GM23338 (cell line): ENCODE measurements around the gene LCN10. TPM values are rescaled to one million over a fixed set of nuclear protein-coding genes. Genes with fewer than 3 reads are reported as not detected.

Source experiments
- ATAC-seq: fragments of 200-7000 bp; cut with Tn5 transposase; 3 replicates; pipeline ENCODE4 v1.9.1; 2020
- DNase-seq: peaks from one replicate; pipeline ENCODE4 v3.0.0-alpha.2; 2015; ENCODE audit warnings: low spot score
- H2AFZ ChIP-seq: fragments of 200-600 bp; sonication (generic); 2 replicates; pipeline ENCODE4 v1.8.0; 2016; ENCODE audit warnings: antibody characterized with exemption, mild to moderate bottlenecking, moderate library complexity
- H3F3A ChIP-seq: fragments of 200-600 bp; sonication (generic); replicated peaks from 2 replicates; pipeline ENCODE4 v1.8.0; 2017; ENCODE audit warnings: antibody characterized with exemption, mixed run types, low read depth
- H3K27ac ChIP-seq: fragments of 200-600 bp; sonication (generic); 2 replicates; pipeline ENCODE4 v1.6.1; 2016; ENCODE audit warnings: low read depth
- H3K27me3 ChIP-seq: fragments of 200-600 bp; sonication (generic); 2 replicates; pipeline ENCODE4 v1.8.0; 2016; ENCODE audit warnings: mild to moderate bottlenecking, mixed run types, moderate library complexity; ENCODE audit not compliant: insufficient read depth
- H3K36me3 ChIP-seq: fragments of 200-600 bp; sonication (generic); 2 replicates; pipeline ENCODE4 v1.8.0; 2016; ENCODE audit warnings: mild to moderate bottlenecking; ENCODE audit not compliant: insufficient read depth
- H3K4me1 ChIP-seq: fragments of 200-600 bp; sonication (generic); 2 replicates; pipeline ENCODE4 v1.8.0; 2016; ENCODE audit warnings: mild to moderate bottlenecking, moderate library complexity; ENCODE audit not compliant: insufficient read depth
- H3K4me2 ChIP-seq: fragments of 200-600 bp; sonication (generic); 2 replicates; pipeline ENCODE4 v1.7.1; 2017; ENCODE audit warnings: mixed run types
- H3K4me3 ChIP-seq: fragments of 200-600 bp; sonication (generic); 2 replicates; pipeline ENCODE4 v1.6.1; 2016; ENCODE audit warnings: mixed run types
- H3K79me2 ChIP-seq: fragments of 200-600 bp; sonication (generic); replicated peaks from 2 replicates; pipeline ENCODE4 v1.8.0; 2017; ENCODE audit warnings: mild to moderate bottlenecking; ENCODE audit not compliant: insufficient read depth
- H3K9me2 ChIP-seq: fragments of 200-600 bp; sonication (generic); 2 replicates; pipeline ENCODE4 v1.8.0; 2017; ENCODE audit not compliant: insufficient read depth
- H4K20me1 ChIP-seq: fragments of 200-600 bp; sonication (generic); replicated peaks from 2 replicates; pipeline ENCODE4 v1.8.0; 2017; ENCODE audit warnings: mild to moderate bottlenecking; ENCODE audit not compliant: insufficient read depth
- H3K27ac Mint-ChIP-seq: 2 replicates; pipeline ENCODE4 v1.8.0; 2020; ENCODE audit warnings: inconsistent platforms, mild to moderate bottlenecking, moderate library complexity, mixed read lengths
- H3K27me3 Mint-ChIP-seq: 3 replicates; pipeline ENCODE4 v1.8.0; 2022; ENCODE audit warnings: low read depth, mild to moderate bottlenecking, moderate library complexity, mixed read lengths, inconsistent platforms; ENCODE audit not compliant: insufficient read depth, poor library complexity
- H3K36me3 Mint-ChIP-seq: 3 replicates; pipeline ENCODE4 v1.8.0; 2021; ENCODE audit warnings: low read depth, mild to moderate bottlenecking, inconsistent platforms, moderate library complexity, mixed read lengths
- H3K4me1 Mint-ChIP-seq: 3 replicates; pipeline ENCODE4 v1.8.0; 2020; ENCODE audit warnings: mild to moderate bottlenecking, inconsistent platforms, mixed read lengths
- H3K4me3 Mint-ChIP-seq: 3 replicates; pipeline ENCODE4 v1.8.0; 2021; ENCODE audit warnings: moderate library complexity, mild to moderate bottlenecking, inconsistent platforms, mixed read lengths
- H3K9me3 Mint-ChIP-seq: 3 replicates; pipeline ENCODE4 v1.8.0; 2020; ENCODE audit warnings: moderate library complexity, mild to moderate bottlenecking, inconsistent platforms, mixed read lengths
- CREB1 ChIP-seq: fragments of 250-450 bp; sonication (Bioruptor Pico); IDR thresholded peaks from 2 replicates; pipeline ENCODE4 v1.5.0; 2020; ENCODE audit warnings: low read depth, mild to moderate bottlenecking, moderate library complexity
- CTCF ChIP-seq, 2 experiments: fragments of 200-600 bp in 1 of 2; sonication (generic) in 1 of 2; conservative IDR thresholded peaks; 2 replicates each; pipeline versions ENCODE4 v1.5.1 to v1.6.1; 2016 to 2017; ENCODE audit warnings: antibody characterized with exemption in 2 of 2, low read depth in 2 of 2, mild to moderate bottlenecking in 2 of 2, moderate library complexity in 1 of 2
- ETS1 ChIP-seq: IDR thresholded peaks from 2 replicates; pipeline ENCODE4 v1.6.1; 2016; ENCODE audit warnings: antibody characterized with exemption
- EZH2 ChIP-seq: fragments of 200-600 bp; sonication (generic); IDR thresholded peaks from one replicate; pipeline ENCODE4 v1.8.0; 2017; ENCODE audit warnings: antibody characterized with exemption, mild to moderate bottlenecking, low read depth; ENCODE audit not compliant: unreplicated experiment
- NANOG ChIP-seq: IDR thresholded peaks from 2 replicates; pipeline ENCODE4 v1.6.1; 2016; ENCODE audit warnings: antibody characterized with exemption, borderline replicate concordance
- POLR2AphosphoS5 ChIP-seq: IDR thresholded peaks from 2 replicates; pipeline ENCODE4 v1.6.1; 2016; ENCODE audit warnings: antibody characterized with exemption, low read depth
- REST ChIP-seq: IDR thresholded peaks from one replicate; pipeline ENCODE4 v1.6.1; 2018; ENCODE audit warnings: antibody characterized with exemption; ENCODE audit not compliant: unreplicated experiment
- ZNF114 ChIP-seq: fragments of 250-450 bp; sonication (Bioruptor Pico); IDR thresholded peaks from 2 replicates; pipeline ENCODE4 v1.5.0; 2020; ENCODE audit warnings: mild to moderate bottlenecking, moderate library complexity
- ZNF462 ChIP-seq: fragments of 250-450 bp; sonication (Bioruptor Pico); IDR thresholded peaks from 2 replicates; pipeline ENCODE4 v1.5.0; 2020; ENCODE audit warnings: mild to moderate bottlenecking, moderate library complexity
- polyA plus RNA-seq: library from polyadenylated mRNA; unstranded; fragments of >200 nt; fragmentation: Nextera tagmentation; extraction: Ambion mirVana; gene quantifications from 2 replicates; pipeline ENCODE4 v1.2.1, GENCODE V29; 2016
- total RNA-seq: library from RNA; depleted of rRNA; stranded (reverse); fragments of >200 nt; shearing (Covaris generic); gene quantifications from 2 replicates; pipeline ENCODE4 v1.2.3, GENCODE V29; 2014

Gene LCN10
- total and polyA plus RNA-seq, 2 experiments from 2014 or later: 0.45 to 0.74 TPM

DNA sequence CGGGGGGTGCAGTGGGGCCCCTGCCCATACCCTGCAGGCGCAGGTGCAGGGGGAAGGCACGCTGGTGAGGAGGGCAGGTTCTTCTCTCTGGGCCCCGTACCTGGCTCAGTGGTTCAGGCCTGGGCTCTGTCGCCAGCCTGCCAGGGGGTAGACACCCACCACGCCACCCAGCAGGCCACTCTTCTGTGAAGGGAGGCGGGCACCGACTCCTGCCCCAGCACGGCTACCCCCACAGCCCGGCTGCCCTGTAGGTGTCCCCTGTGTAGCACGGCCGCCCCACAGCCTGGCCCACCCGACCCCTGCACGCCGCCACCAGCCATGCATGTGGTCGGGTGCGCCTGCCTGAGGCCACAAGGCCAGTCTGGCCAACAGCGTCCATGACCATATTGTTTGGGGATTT, 3.9 kb upstream of the LCN10 start (continued):
- TF ChIP-seq ETS1 (no peak), ZNF114 (CRISPR knock-in tag) (no peak), NANOG (no peak), REST (no peak), POLR2AphosphoS5 (no peak)

- no peaks in the 10 kb centered on the region for H3K9me2 ChIP-seq
- no peaks in the 10 kb centered on the region for H3K4me1 ChIP-seq
- Mint-ChIP-seq H3K4me1 (peaks cover 2% of the 10 kb centered on the region; the same call in 1 of the 3 replicates), H3K27me3 (peaks cover 4% of the 10 kb centered on the region), H3K9me3 (no peaks in the 10 kb centered on the region; the same call in 2 of the 3 replicates), H3K4me3 (no peak overlapping the region), H3K27ac (no peak overlapping the region), H3K36me3 (no peaks in the 10 kb centered on the region)
- no peaks in the 10 kb centered on the region for H4K20me1 ChIP-seq
- no peak overlapping the region for H3K4me3 ChIP-seq
- no peak overlapping the region for H2AFZ ChIP-seq
- no peaks in the 10 kb centered on the region for H3F3A ChIP-seq
- no peak overlapping the region for H3K4me2 ChIP-seq
- ATAC-seq: no peak
- no peaks in the 10 kb centered on the region for H3K79me2 ChIP-seq
- no peaks in the 10 kb centered on the region for H3K27me3 ChIP-seq
- no peak for DNase-seq
- H3K36me3 ChIP-seq: no peaks in the 10 kb centered on the region
- H3K27ac ChIP-seq: no peak overlapping the region
- TF ChIP-seq NANOG: no peak
- no peak for TF ChIP-seq EZH2
- TF ChIP-seq CREB1 (CRISPR knock-in tag): no peak
- TF ChIP-seq CTCF (conservative IDR thresholded peaks at IDR 0.05; ENCODE audit: low read depth in 2 of 2): no peak
- no peak for TF ChIP-seq REST
- no peak for TF ChIP-seq ZNF462 (CRISPR knock-in tag)
Observed at GRCh38 chr9:136746155-136746490, 3.4 kb upstream of the LCN10 start.
